GM19395 (cell line): ENCODE measurements around the gene ART1.

Experiments
- ATAC-seq: cut with Tn5 transposase; IDR thresholded peaks from one replicate; pipeline ENCODE4 v1.9.1; 2021; ENCODE audit warnings: mild to moderate bottlenecking, moderate library complexity; ENCODE audit not compliant: unreplicated experiment

The ART1 gene

GRCh38 chr11:3710485-3711259, 65.7 kb downstream of the ART1 start:
- no peak for ATAC-seq

- no peak for ATAC-seq
Observed at GRCh38 chr11:3712274-3712673, 67.3 kb downstream of the ART1 start.
